A673 (cell line): ENCODE measurements around the gene GALNT18. TPM values are rescaled to one million over a fixed set of nuclear protein-coding genes. Genes with fewer than 3 reads are reported as not detected.
"Not testable (repeated sequence)": the region's sequence is repeated elsewhere in the genome, so short reads cannot be mapped to it uniquely, and the experiment has no call there.

Source experiments
- BruUV-seq: library from RNA; stranded (reverse); fragments of 400-500 nt; replicated peaks from 2 replicates; lab custom pipeline; 2021; lab: Mats Ljungman, UMichigan
- CTCF ChIA-PET: fragments of 300-600 bp; sonication (Branson Sonifier 250); formaldehyde crosslinking; loops from one replicate; lab custom pipeline; 2022; ENCODE audit warnings: antibody characterized with exemption; lab: Charles Lee
- POLR2A ChIA-PET: fragments of 300-600 bp; sonication (Branson Sonifier 250); formaldehyde crosslinking; loops from one replicate; lab custom pipeline; 2022; ENCODE audit warnings: antibody characterized with exemption; ENCODE audit not compliant: low non-redundant PET; lab: Charles Lee
- DNase-seq: peaks from one replicate; pipeline ENCODE4 v3.0.0-alpha.2; 2015; ENCODE audit warnings: low spot score
- H3K27ac ChIP-seq: fragments of 200-600 bp; sonication (generic); 2 replicates; pipeline ENCODE4 v1.5.1; 2016; ENCODE audit warnings: mixed run types, low read depth, mild to moderate bottlenecking, mixed read lengths, antibody characterized with exemption, low read length; ENCODE audit not compliant: poor library complexity, severe bottlenecking
- H3K27me3 ChIP-seq: fragments of 200-600 bp; sonication (generic); replicated peaks from 2 replicates; pipeline ENCODE4 v1.6.1; 2017; ENCODE audit warnings: mixed run types, low read depth, mild to moderate bottlenecking, mixed read lengths, antibody characterized with exemption, low read length; ENCODE audit not compliant: insufficient read depth, poor library complexity
- H3K36me3 ChIP-seq: fragments of 200-600 bp; sonication (generic); 2 replicates; pipeline ENCODE4 v1.6.1; 2016; ENCODE audit warnings: mixed run types, mild to moderate bottlenecking, mixed read lengths, antibody characterized with exemption, low read length; ENCODE audit not compliant: insufficient read depth, poor library complexity, severe bottlenecking
- H3K4me1 ChIP-seq: fragments of 200-600 bp; sonication (generic); 2 replicates; pipeline ENCODE4 v1.6.1; 2017; ENCODE audit warnings: mixed run types, mild to moderate bottlenecking, mixed read lengths, antibody characterized with exemption, low read length; ENCODE audit not compliant: insufficient read depth, poor library complexity, severe bottlenecking
- H3K4me3 ChIP-seq: fragments of 200-600 bp; sonication (generic); 2 replicates; pipeline ENCODE4 v1.5.1; 2016; ENCODE audit warnings: low read depth, mixed run types, mild to moderate bottlenecking, mixed read lengths, low read length; ENCODE audit not compliant: poor library complexity, severe bottlenecking
- H3K9me3 ChIP-seq: fragments of 200-600 bp; sonication (generic); 2 replicates; pipeline ENCODE4 v1.6.1; 2016; ENCODE audit warnings: mixed run types, low read depth, mild to moderate bottlenecking, mixed read lengths, antibody characterized with exemption, low read length; ENCODE audit not compliant: poor library complexity, severe bottlenecking
- CTCF ChIP-seq: fragments of 300-800, 200-600 bp; sonication (generic); conservative IDR thresholded peaks from 2 replicates; pipeline ENCODE4 v1.5.1; 2017; ENCODE audit warnings: low read depth, mild to moderate bottlenecking, antibody characterized with exemption, low read length, moderate library complexity, mixed read lengths
- EZH2 ChIP-seq: fragments of 200-600 bp; sonication (generic); IDR thresholded peaks from 2 replicates; pipeline ENCODE4 v1.6.1; 2017; ENCODE audit warnings: borderline replicate concordance, low read depth, mild to moderate bottlenecking, mixed read lengths, antibody characterized with exemption, low read length; ENCODE audit not compliant: poor library complexity, severe bottlenecking
- intact Hi-C: fragments of 100-400 bp; cut with micrococcal nuclease; formaldehyde crosslinking; loops from one replicate; pipeline ENCODE4 v1.10.0; 2022; ENCODE audit not compliant: unreplicated experiment
- total RNA-seq: library from RNA; stranded (reverse); gene quantifications from 2 replicates; pipeline ENCODE4 v1.2.3, GENCODE V29; 2021

The GALNT18 gene
- total RNA-seq, 1 experiment from 2014 or later = 0.37 TPM

GRCh38 chr11:11356842-11357241 is 265.0 kb downstream of the GALNT18 start:
- CTCF ChIA-PET = no interaction called here
- TF ChIP-seq EZH2 (no peak), CTCF (no peak)

GRCh38 chr11:11352878-11353277 is 268.9 kb downstream of the GALNT18 start, which contains the start of gene CSNK2A3:
Gene CSNK2A3 (minus strand): TSS chr11:11353250. CDS start chr11:11353119, 131 bp downstream.
- intact Hi-C loops, POLR2A ChIA-PET, BruUV-seq, H3K9me3 ChIP-seq, H3K27me3 ChIP-seq, CTCF ChIA-PET, H3K4me1 ChIP-seq, H3K27ac ChIP-seq, DNase-seq, H3K4me3 ChIP-seq, H3K36me3 ChIP-seq: not testable (repeated sequence)

More at GRCh38 chr11:11356842-11357241, 265.0 kb downstream of the GALNT18 start:
- Histone ChIP-seq H3K9me3 (no peaks in the 10 kb centered on the region), H3K27me3 (peaks cover 2% of the 10 kb centered on the region), H3K36me3 (no peaks in the 10 kb centered on the region), H3K27ac (no peak overlapping the region), H3K4me1 (no peaks in the 10 kb centered on the region), H3K4me3 (no peak overlapping the region)
- DNase-seq = no peak
- BruUV-seq = no TSS peak
- POLR2A ChIA-PET = no interaction called here
- intact Hi-C loops = no loop called here

GRCh38 chr11:11351851-11352250 is 270.0 kb downstream of the GALNT18 start:
- BruUV-seq, CTCF ChIA-PET, H3K4me3 ChIP-seq, POLR2A ChIA-PET, H3K27me3 ChIP-seq, H3K9me3 ChIP-seq, H3K27ac ChIP-seq, DNase-seq, intact Hi-C loops, H3K36me3 ChIP-seq, H3K4me1 ChIP-seq: not testable (repeated sequence)

- no peaks in the 10 kb centered on the region for H3K4me1 ChIP-seq
- H3K9me3 ChIP-seq = no peaks in the 10 kb centered on the region
- no peak overlapping the region for H3K27ac ChIP-seq
- TF ChIP-seq CTCF (no peak), EZH2 (no peak)
- H3K36me3 ChIP-seq = no peaks in the 10 kb centered on the region
- no peak overlapping the region for H3K4me3 ChIP-seq
- ChIA-PET CTCF (no interaction called here), POLR2A (no interaction called here)
- H3K27me3 ChIP-seq = no peaks in the 10 kb centered on the region
- intact Hi-C loops = no loop called here
- no TSS peak for BruUV-seq
- DNase-seq = no peak
These were observed 270.7 kb downstream of the GALNT18 start for GRCh38 chr11:11351042-11351586.
